AG10803 (cell line): ENCODE measurements around the gene SPRN.

Experiments
- DNase-seq: peaks from one replicate; pipeline ENCODE4 v3.0.0; 2010; ENCODE audit warnings: low read depth
- H3K4me3 ChIP-seq: 2 replicates; pipeline ENCODE4 v1.5.1; 2011; ENCODE audit warnings: mild to moderate bottlenecking, low read length, control low read depth
- CTCF ChIP-seq: conservative IDR thresholded peaks from 2 replicates; pipeline ENCODE4 v1.5.1; 2011; ENCODE audit warnings: mild to moderate bottlenecking, low read length, control low read depth, inconsistent platforms

The SPRN gene

GRCh38 chr10:133455196-133455595 lies 30.8 kb upstream of the SPRN start:
- H3K4me3 ChIP-seq, result no peak overlapping the region
- TF ChIP-seq CTCF, result no peak
- no peak for DNase-seq

- H3K4me3 ChIP-seq, result no peak overlapping the region
- TF ChIP-seq CTCF, result no peak
- DNase-seq, result no peak
These were observed 29.9 kb upstream of the SPRN start for GRCh38 chr10:133454204-133454893.

GRCh38 chr10:133453516-133454203 lies 29.2 kb upstream of the SPRN start, which contains the start of gene SCART1:
TSS of gene SCART1 (plus strand) at chr10:133453945. CDS start at chr10:133453998, 53 bp downstream.
- DNase-seq, result no peak
- no peak for TF ChIP-seq CTCF
- no peak within 1 kb of the TSS for H3K4me3 ChIP-seq

GRCh38 chr10:133452453-133452852 lies 28.0 kb upstream of the SPRN start:
- no peak overlapping the region for H3K4me3 ChIP-seq
- DNase-seq, result no peak
- TF ChIP-seq CTCF, result no peak

- no peak overlapping the region for H3K4me3 ChIP-seq
- no peak for DNase-seq
- TF ChIP-seq CTCF, result no peak
These were observed 26.9 kb upstream of the SPRN start for GRCh38 chr10:133451346-133451745.

- TF ChIP-seq CTCF, result no peak
- no peak for DNase-seq
- H3K4me3 ChIP-seq, result no peak overlapping the region
These were observed 23.7 kb upstream of the SPRN start for GRCh38 chr10:133448120-133448519.

GRCh38 chr10:133446979-133447378 lies 22.6 kb upstream of the SPRN start:
- H3K4me3 ChIP-seq, result no peak overlapping the region
- no peak for TF ChIP-seq CTCF
- no peak for DNase-seq
